ENCODE results near the gene ACIN1. TPM values are rescaled to one million over a fixed set of nuclear protein-coding genes. Genes with fewer than 3 reads are reported as not detected.

ACIN1 gene
- total RNA-seq, 1 experiment from 2014 or later: 333 TPM

GRCh38 chr14:23140371-23140770 lies 45.4 kb upstream of the ACIN1 start:
- H2BK120ac ChIP-seq (ENCODE audit: low read depth, low read length, poor library complexity, severe bottlenecking): no peak overlapping the region
- H3T11ph ChIP-seq (ENCODE audit: low read length): no peak overlapping the region
- DNase-seq: no peak
- Mint-ChIP-seq H3K9me3 (no peaks in the 10 kb centered on the region), H3K4me3 (no peak overlapping the region), H3K36me3 (ENCODE audit: insufficient read depth in 1 of 3, low read depth in 3 of 3) (peaks cover 40 to 53% (median 53%) of the 10 kb centered on the region in 3 experiments; a peak in 6 of 7 replicates), H3K27ac (peak overlapping the region in 1 of 3 experiments; percentile 26; a peak in 1 of 7 replicates), H3K4me1 (no peaks in the 10 kb centered on the region), H3K27me3 (ENCODE audit: low read depth) (no peaks in the 10 kb centered on the region)
- H2AK5ac ChIP-seq (ENCODE audit: insufficient read length, low read length): no peak overlapping the region
- H3K14ac ChIP-seq (ENCODE audit: insufficient read depth, low read length): no peak overlapping the region
- no peak overlapping the region for H2BK15ac ChIP-seq (ENCODE audit: low read depth, low read length)
- H3K9me3 ChIP-seq (ENCODE audit: control insufficient read depth, low read depth, low read length): no peaks in the 10 kb centered on the region
- H2AFZ ChIP-seq (ENCODE audit: low read length): no peak overlapping the region
- H2BK20ac ChIP-seq (ENCODE audit: low read depth, low read length, poor library complexity, severe bottlenecking): no peak overlapping the region
- H4K5ac ChIP-seq (ENCODE audit: insufficient read length, low read depth, low read length): no peak overlapping the region
- H3K18ac ChIP-seq (ENCODE audit: insufficient read length, low read depth, low read length): no peak overlapping the region
- no peak overlapping the region for H3K27ac ChIP-seq (ENCODE audit: insufficient read length, low read depth, low read length)
- TF ChIP-seq CTCF (conservative IDR thresholded peaks at IDR 0.05): no peak
- H3K4ac ChIP-seq (ENCODE audit: low read depth, low read length): no peak overlapping the region
- no peaks in the 10 kb centered on the region for H3K23me2 ChIP-seq (ENCODE audit: insufficient read length, low read depth, low read length, poor library complexity, severe bottlenecking)
- WGBS (ENCODE audit: extremely low coverage, insufficient read length, low lambda C conversion rate): no CpG with 5 or more reads among the region's 6 CpGs
- H3K56ac ChIP-seq (ENCODE audit: insufficient read length, low read depth, low read length): no peak overlapping the region
- H3K27me3 ChIP-seq (ENCODE audit: insufficient read depth, low read length): no peaks in the 10 kb centered on the region
- no peaks in the 10 kb centered on the region for H3K4me1 ChIP-seq (ENCODE audit: insufficient read depth, low read length)
- no peaks in the 10 kb centered on the region for H3K79me1 ChIP-seq (ENCODE audit: insufficient read depth, low read depth, low read length, poor library complexity, severe bottlenecking)
- no peak overlapping the region for H3K23ac ChIP-seq (ENCODE audit: insufficient read length, low read depth, low read length)
- H3K9ac ChIP-seq (ENCODE audit: extremely low read depth, insufficient read length, low read length): no peak overlapping the region
- no peaks in the 10 kb centered on the region for H4K20me1 ChIP-seq (ENCODE audit: control insufficient read depth, insufficient read depth, insufficient read length)
- no peak overlapping the region for H4K8ac ChIP-seq (replicated peaks; ENCODE audit: insufficient read length, low read depth, low read length)
- H4K91ac ChIP-seq (ENCODE audit: insufficient read length, low read depth, low read length): no peak overlapping the region
- no peak overlapping the region for H2BK12ac ChIP-seq (ENCODE audit: insufficient read length, low read depth, low read length)
- H2BK5ac ChIP-seq (ENCODE audit: insufficient read length, low read length): no peak overlapping the region
- H3K79me2 ChIP-seq (ENCODE audit: insufficient read depth, low read length): no peaks in the 10 kb centered on the region
- H3K4me2 ChIP-seq (ENCODE audit: insufficient read depth, insufficient read length, low read length): no peak overlapping the region
